ENCODE measurements around the gene MAP3K20. TPM values are rescaled to one million over a fixed set of nuclear protein-coding genes. Genes with fewer than 3 reads are reported as not detected.
"Not testable (repeated sequence)": the region's sequence is repeated elsewhere in the genome, so short reads cannot be mapped to it uniquely, and the experiment has no call there.

MAP3K20 gene
- 10 to 100 TPM; 21.4 to 25.4 (median 22.9) TPM for polyA plus RNA-seq (ENCODE audit: insufficient read length in 3 of 3)
- long read RNA-seq, donor 1, full-length matches to known transcripts = 6 of 18 reads
- long read RNA-seq, donor 1, partial matches to known transcripts = 12 of 18 reads
- long read RNA-seq, donor 1, other reads (novel, unspliced or antisense) = 0 of 18 reads
- long read RNA-seq, donor 2, full-length matches to known transcripts = 1 of 1 reads
- long read RNA-seq, donor 2, partial matches to known transcripts = 0 of 1 reads
- long read RNA-seq, donor 2, other reads (novel, unspliced or antisense) = 0 of 1 reads
- long read RNA-seq, donor 3, partial matches to known transcripts = 0 of 2 reads
- long read RNA-seq, donor 3, other reads (novel, unspliced or antisense) = 0 of 2 reads
- long read RNA-seq, donor 4, full-length matches to known transcripts = 1 of 1 reads
- long read RNA-seq, donor 4, partial matches to known transcripts = 0 of 1 reads
- long read RNA-seq, donor 4, other reads (novel, unspliced or antisense) = 0 of 1 reads
- long read RNA-seq, donor 5, full-length matches to known transcripts = 1 of 1 reads
- long read RNA-seq, donor 5, partial matches to known transcripts = 0 of 1 reads
- long read RNA-seq, donor 5, other reads (novel, unspliced or antisense) = 0 of 1 reads
- long read RNA-seq, donor 6, full-length matches to known transcripts = 3 of 3 reads
- long read RNA-seq, donor 6, partial matches to known transcripts = 0 of 3 reads
- long read RNA-seq, donor 6, other reads (novel, unspliced or antisense) = 0 of 3 reads
- long read RNA-seq, donor 7, full-length matches to known transcripts = 4 of 10 reads
- long read RNA-seq, donor 7, partial matches to known transcripts = 6 of 10 reads
- long read RNA-seq, donor 7, other reads (novel, unspliced or antisense) = 0 of 10 reads
- long read RNA-seq, donor 8, partial matches to known transcripts = 0 of 3 reads
- long read RNA-seq, donor 8, other reads (novel, unspliced or antisense) = 0 of 3 reads
- long read RNA-seq, donor 9, full-length matches to known transcripts = 2 of 11 reads
- long read RNA-seq, donor 9, partial matches to known transcripts = 9 of 11 reads
- long read RNA-seq, donor 9, other reads (novel, unspliced or antisense) = 0 of 11 reads
- long read RNA-seq, donor 10, full-length matches to known transcripts = 3 of 9 reads
- long read RNA-seq, donor 10, partial matches to known transcripts = 6 of 9 reads
- long read RNA-seq, donor 10, other reads (novel, unspliced or antisense) = 0 of 9 reads
- long read RNA-seq, donor 11, full-length matches to known transcripts = 2 of 2 reads
- long read RNA-seq, donor 11, partial matches to known transcripts = 0 of 2 reads
- long read RNA-seq, donor 11, other reads (novel, unspliced or antisense) = 0 of 2 reads
- long read RNA-seq, donor 12, full-length matches to known transcripts = 5 of 13 reads
- long read RNA-seq, donor 12, partial matches to known transcripts = 8 of 13 reads
- long read RNA-seq, donor 12, other reads (novel, unspliced or antisense) = 0 of 13 reads
- long read RNA-seq, donor 13, full-length matches to known transcripts = 5 of 11 reads
- long read RNA-seq, donor 13, partial matches to known transcripts = 6 of 11 reads
- long read RNA-seq, donor 13, other reads (novel, unspliced or antisense) = 0 of 11 reads
- long read RNA-seq, donor 14 = 0 reads
- long read RNA-seq, donor 15, full-length matches to known transcripts = 7 of 14 reads
- long read RNA-seq, donor 15, partial matches to known transcripts = 7 of 14 reads
- long read RNA-seq, donor 15, other reads (novel, unspliced or antisense) = 0 of 14 reads
- long read RNA-seq, donor 16, full-length matches to known transcripts = 4 of 11 reads
- long read RNA-seq, donor 16, partial matches to known transcripts = 7 of 11 reads
- long read RNA-seq, donor 16, other reads (novel, unspliced or antisense) = 0 of 11 reads

DNA sequence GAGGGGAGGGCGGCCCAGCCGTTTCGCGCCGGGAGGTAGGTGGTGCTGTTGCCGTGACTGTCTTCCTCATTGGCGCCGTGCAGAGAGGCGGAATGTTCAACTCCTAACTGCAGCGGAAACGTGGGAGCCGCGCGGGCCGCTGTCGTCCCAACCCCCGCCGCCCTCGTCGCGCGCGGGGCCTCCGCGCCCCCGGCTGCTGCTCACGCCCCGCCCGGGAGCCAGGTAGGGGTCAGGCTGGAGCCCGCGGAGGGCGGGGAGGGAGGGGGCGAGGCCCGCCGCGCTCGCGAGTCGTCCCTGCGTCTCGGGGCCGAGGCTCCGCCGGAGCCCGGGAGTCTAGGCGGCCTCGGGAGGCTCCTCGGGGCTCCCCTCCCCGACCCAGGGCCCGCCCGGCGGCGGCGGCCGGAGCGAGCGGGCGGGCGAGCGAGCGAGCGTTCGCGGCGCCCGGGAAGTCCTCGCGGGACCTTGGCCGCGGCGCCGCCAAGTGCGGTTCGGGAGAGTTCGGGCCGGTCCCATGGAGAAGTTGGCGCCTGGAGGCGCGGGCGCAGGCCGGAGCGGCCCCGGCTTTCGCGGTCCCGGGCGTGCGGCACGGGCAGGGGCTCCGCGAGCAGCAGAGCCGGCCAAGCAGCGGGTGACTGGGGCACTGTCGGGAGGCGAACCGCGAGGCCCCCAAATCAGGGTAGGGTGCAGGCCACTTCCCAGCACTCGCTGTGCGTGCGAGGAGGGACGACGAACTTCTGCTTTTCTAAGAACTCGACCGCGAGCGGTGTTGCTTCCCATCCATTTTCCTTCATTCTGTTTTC, at the start of gene MAP3K20:
TSS of gene MAP3K20 (plus strand) at position 66 of the 800 bp plus-strand sequence. CDS start 15,186 bp downstream, outside the sequence.
- peak; percentile 66 for DNase-seq

DNA sequence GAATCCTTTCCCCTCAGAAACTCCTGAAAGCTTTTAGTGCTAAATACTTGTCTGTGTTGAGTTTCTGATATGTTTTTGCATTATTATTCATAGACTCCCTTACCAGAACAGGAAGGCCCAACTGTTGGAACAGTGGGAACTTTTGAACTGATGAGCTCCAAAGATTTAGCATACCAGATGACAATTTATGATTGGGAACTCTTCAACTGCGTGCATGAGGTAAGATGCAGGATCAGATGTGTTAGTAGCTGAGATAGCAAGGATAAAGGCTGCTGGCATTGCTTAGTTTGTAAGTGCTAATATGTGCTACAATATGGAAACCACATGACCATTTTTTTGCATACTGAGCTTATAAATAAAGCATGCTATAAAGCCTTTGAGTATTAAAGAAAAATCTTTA, 49.2 kb upstream of the MAP3K20 start:
- DNase-seq = no peak

DNA sequence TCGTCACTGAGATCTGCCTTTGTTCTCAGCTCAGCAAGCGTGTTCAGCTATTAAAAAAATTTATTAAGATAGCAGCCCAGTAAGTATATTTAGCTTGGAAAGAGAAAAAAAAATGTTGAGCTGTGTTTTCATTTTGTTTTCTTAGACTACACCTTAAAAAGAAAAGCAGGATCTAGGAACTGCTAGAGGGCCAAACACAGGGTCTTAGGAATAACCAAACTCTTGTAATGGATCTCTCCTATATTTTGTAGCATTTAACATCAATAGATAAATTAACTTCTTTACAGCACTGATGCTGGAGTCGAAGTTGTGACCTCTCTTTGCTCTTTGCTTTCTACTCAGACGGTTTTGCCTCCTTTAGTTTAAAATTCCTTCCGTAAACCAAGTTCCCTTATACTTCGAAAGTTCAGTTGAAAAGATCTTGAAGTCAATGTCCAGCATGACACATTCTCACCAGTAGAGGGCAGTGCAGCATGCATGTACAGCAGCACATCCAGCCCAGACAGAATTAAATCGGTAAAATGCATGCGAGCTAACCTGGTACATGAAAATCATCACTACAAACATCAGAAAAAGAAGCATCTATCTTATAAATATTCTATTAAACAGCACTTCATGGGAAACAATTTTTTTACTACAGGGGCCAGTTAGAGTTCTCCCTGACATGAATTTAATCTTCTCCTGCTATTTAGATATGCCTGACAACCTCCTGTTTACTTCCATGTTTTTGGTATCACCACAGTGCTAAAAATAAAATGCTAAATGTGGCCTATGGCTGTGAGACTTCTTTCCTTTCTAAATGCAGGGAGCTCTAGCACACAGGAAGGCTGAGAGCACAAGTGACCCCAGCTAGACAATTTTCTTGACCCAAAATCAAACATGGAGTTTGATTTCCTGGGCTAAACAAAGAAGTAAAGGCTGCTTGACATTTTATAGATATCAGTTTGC, 48.2 kb upstream of the MAP3K20 start:
- peak; percentile 89 for DNase-seq

GRCh38 chr2:173028141-173028540, 47.5 kb upstream of the MAP3K20 start:
- no peak for DNase-seq

- DNase-seq = no peak
Measured at GRCh38 chr2:173028671-173029070, 47.0 kb upstream of the MAP3K20 start.

GRCh38 chr2:173030561-173031490, 44.8 kb upstream of the MAP3K20 start:
- DNase-seq = no peak

- DNase-seq = no peak
Measured at GRCh38 chr2:173032032-173032431, 43.6 kb upstream of the MAP3K20 start.

DNA sequence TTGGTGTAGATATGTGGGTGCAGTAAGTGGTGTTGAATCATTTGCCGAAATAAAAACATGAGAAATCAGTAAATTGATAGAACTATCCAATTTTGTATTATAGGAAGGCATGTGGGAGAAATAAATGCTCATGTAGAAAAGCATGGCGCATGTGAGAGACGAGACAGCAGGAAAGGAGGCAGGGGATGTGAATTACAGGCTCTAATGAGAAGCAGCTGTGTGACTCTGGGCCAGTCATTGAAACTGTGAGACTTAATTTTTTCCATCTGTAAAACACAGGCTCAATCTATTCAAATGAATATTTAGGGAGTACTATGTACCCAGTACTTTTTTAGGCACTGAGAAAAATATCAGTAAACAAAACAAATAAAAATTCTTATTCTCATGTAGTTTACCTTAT, 42.6 kb upstream of the MAP3K20 start:
- DNase-seq = no peak

DNA sequence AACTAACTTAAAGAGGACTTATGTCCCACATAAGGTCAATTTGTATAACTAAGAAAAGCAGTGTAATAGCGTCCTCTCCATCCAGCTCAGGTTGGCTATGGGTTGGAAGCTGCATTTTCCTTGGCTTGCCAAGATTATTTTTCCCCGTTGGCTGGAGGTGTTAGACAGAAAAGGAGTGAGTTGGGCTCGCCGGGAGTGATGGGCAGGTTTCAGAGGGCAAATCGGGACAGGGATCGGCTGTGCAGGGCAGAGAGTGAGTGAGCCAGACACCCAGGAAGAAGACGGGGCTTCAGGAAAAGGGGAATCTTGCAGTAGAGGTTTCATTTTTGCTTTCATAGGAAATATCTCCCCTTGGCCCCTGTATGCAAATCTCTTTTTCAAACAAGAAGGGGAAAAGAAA, 41.5 kb upstream of the MAP3K20 start:
- no peak for DNase-seq

- no peak for DNase-seq
Measured at GRCh38 chr2:173037245-173038120, 38.2 kb upstream of the MAP3K20 start.

- DNase-seq = not testable (repeated sequence)
Measured at GRCh38 chr2:173038257-173038656, 37.4 kb upstream of the MAP3K20 start.

- DNase-seq = no peak
Measured at GRCh38 chr2:173040729-173041128, 34.9 kb upstream of the MAP3K20 start.

DNA sequence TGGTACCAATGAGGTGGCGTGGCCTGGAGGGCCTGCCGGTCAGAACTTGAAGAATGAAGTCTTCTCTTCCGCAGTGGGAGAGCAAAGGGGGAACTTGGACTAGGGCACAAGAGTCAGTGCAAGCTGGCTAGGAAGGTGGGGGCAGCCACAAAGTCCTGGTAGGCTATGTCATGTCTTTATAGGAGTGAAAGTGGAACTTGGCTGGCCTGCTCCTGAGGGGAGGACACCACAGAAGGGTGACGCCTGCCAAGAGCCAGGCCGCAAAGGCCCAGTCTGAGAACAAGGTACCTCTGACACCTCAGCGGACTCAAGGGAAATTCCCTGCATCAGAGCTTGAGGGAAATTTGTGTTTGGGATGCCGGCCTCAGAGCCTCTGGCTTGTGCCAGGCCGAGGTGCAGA, 32.2 kb upstream of the MAP3K20 start:
- no peak for DNase-seq

DNA sequence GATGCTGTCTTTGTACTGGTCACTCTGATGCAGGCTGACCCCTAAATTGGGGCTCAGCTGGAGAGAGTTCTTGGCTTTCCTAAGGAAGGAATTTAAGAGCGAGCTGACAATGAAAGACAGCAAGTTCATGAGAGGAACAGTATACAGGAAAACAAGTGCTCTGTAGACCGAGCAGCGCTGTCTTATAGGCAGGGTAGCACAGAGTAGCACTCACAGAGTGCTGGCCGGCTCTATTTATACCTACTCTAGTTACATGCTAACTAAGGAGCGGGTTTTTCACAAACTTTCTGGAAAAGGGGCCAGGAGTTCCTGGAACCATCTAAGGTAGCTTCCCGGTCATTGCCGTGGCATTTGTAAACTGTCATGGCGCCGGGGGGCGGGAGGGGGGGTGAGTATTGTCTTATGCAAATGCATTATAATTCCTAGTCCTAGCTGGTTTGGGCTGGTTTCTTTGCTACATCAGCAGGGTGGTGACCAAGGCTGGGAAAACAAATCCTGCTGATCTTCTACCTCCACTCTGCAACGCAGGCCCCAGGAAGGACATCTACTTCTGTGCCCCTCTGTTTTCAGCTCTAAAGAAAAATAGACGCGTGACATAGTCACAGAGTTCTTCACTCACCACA, 31.6 kb upstream of the MAP3K20 start:
- no peak for DNase-seq

- DNase-seq = no peak
Measured at GRCh38 chr2:173044686-173045085, 31.0 kb upstream of the MAP3K20 start.

GRCh38 chr2:173045181-173045580, 30.5 kb upstream of the MAP3K20 start:
- DNase-seq = no peak
